Measurements from ENCODE around the gene SENP8. TPM values are rescaled to one million over a fixed set of nuclear protein-coding genes. Genes with fewer than 3 reads are reported as not detected.
"Not testable (repeated sequence)": the region's sequence is repeated elsewhere in the genome, so short reads cannot be mapped to it uniquely, and the experiment has no call there.

SENP8 gene
- total RNA-seq = 6.5 TPM
- long read RNA-seq, full-length matches to known transcripts = 10 of 12 reads
- long read RNA-seq, partial matches to known transcripts = 2 of 12 reads
- long read RNA-seq, other reads (novel, unspliced or antisense) = 0 of 12 reads

DNA sequence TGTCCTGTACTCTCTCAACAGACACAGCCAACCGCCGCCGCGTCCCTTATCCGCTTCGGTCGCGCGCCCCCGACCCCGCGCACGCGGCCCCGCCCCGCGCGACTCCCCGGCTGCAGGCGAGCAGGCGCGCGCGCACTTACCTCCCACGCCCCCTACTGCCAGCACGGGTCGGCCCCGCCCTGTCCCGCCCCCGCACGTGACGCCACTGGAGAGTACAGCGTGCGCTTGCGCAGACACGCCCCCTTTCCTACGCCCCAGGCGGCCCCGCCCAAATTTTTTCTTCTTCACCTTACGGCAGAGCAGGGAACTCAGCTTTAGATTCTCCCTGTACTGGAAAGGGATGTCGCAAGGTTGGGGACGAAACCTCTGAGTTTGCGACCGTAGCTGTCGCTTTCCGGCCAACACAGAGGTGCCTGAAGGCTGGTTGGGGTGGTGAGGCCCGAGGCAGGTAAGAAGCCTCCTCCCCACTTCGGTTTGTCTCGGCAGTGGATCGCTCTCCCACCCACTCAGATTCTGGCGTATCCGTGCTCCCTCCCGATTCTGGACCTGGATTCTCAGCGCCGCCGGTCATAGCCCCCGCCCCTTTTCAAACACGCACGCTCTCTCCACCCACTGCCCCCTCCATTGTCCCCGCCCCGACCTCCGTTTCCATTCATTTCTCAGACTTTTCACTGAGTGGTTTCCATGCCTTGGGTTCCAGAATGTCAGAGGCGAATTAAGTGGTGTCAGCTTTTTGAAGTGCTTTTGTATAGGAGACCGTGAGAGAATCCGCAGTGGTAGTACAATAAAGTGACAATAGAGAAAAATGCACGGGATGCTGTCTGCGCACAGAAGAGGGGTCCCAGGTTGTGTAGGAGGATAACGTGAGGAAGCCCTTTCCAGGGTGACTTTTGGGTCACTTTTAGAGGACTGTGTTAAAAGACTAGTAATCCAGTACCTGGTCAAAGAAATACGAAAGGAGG, at the start of gene SENP8, which contains the start of gene MYO9A:
SENP8 (plus strand) TSS at position 387 of the 962 bp plus-strand sequence. CDS start 21,221 bp downstream, outside the sequence.
MYO9A (minus strand) TSS at position 134 of the 962 bp plus-strand sequence. CDS start 71,587 bp downstream, outside the sequence.
- Histone ChIP-seq H3K27ac (replicated peaks) (peak within 1 kb of the TSS; percentile 99), H3K36me3 (no peaks in the 10 kb centered on the region), H3K4me3 (peak within 1 kb of the TSS; percentile 93), H3K27me3 (ENCODE audit: low read depth) (no peaks in the 10 kb centered on the region), H3K4me1 (peaks cover 55% of the 10 kb centered on the region), H3K9me3 (replicated peaks) (no peaks in the 10 kb centered on the region)
- intact Hi-C loops (cut with micrococcal nuclease) = no loop called here
- TF ChIP-seq, protein P1, sequence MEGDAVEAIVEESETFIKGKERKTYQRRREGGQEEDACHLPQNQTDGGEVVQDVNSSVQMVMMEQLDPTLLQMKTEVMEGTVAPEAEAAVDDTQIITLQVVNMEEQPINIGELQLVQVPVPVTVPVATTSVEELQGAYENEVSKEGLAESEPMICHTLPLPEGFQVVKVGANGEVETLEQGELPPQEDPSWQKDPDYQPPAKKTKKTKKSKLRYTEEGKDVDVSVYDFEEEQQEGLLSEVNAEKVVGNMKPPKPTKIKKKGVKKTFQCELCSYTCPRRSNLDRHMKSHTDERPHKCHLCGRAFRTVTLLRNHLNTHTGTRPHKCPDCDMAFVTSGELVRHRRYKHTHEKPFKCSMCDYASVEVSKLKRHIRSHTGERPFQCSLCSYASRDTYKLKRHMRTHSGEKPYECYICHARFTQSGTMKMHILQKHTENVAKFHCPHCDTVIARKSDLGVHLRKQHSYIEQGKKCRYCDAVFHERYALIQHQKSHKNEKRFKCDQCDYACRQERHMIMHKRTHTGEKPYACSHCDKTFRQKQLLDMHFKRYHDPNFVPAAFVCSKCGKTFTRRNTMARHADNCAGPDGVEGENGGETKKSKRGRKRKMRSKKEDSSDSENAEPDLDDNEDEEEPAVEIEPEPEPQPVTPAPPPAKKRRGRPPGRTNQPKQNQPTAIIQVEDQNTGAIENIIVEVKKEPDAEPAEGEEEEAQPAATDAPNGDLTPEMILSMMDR (IDR thresholded peaks at IDR 0.05; ENCODE audit: borderline replicate concordance) = no peak
- peak; percentile 98 for DNase-seq

DNA sequence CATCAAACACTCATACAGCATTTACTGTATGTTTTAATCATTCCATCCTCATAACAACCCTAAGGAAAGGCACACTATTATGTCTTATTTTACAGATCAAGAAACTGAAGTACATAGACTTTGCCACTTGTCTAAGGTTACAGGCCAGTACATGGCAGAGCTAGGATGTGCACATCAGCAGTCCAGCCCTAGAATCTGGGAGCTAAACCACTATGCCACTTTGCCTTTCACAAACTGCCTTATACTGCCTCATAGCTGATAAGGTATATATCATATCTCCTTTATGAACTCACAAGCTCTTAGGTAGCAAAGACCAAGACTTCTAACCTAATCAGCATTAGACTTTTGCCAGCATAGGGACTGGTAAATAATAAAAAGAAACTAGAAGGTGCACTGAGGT, 49.3 kb upstream of the SENP8 start:
- Histone ChIP-seq H3K27ac (replicated peaks) (no peak overlapping the region), H3K4me1 (peaks cover 9% of the 10 kb centered on the region), H3K4me3 (no peak overlapping the region), H3K36me3 (no peaks in the 10 kb centered on the region), H3K9me3 (replicated peaks) (no peaks in the 10 kb centered on the region), H3K27me3 (ENCODE audit: low read depth) (no peaks in the 10 kb centered on the region)
- intact Hi-C loops (cut with micrococcal nuclease) = no loop called here
- DNase-seq = no peak
- TF ChIP-seq, protein P1 (IDR thresholded peaks at IDR 0.05; ENCODE audit: borderline replicate concordance) = no peak

DNA sequence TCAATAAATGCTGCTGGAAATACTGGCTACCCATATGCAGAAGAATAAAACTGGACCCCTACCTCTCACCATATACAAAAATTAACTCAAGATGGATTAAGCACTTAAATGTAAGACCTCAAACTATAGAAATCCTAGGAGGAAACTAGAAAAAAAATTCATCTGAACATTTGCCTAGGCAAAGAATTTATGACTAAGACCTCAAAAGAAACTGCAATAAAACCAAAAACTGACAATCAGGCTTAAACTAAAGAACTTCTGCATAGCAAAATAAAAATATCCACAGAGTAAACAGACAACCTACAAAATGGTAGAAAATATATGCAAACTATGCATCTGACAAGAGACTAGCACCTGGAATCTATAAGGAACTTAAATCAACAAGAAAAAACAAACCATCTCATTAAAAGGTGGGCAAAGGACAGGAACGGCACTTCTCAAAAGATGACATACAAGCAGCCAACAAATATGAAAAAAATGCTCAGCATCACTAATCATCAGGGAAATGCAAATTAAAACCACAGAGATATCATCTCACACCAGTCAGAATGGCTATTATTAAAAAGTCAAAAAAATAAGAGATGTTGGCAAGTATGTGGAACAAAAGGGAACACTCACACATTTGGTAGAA, 47.3 kb upstream of the SENP8 start:
- H3K36me3 ChIP-seq = no peaks in the 10 kb centered on the region
- intact Hi-C loops (cut with micrococcal nuclease) = no loop called here
- TF ChIP-seq, protein P1 (IDR thresholded peaks at IDR 0.05; ENCODE audit: borderline replicate concordance) = no peak
- no peaks in the 10 kb centered on the region for H3K27me3 ChIP-seq (ENCODE audit: low read depth)
- no peak for DNase-seq
- no peak overlapping the region for H3K4me3 ChIP-seq
- no peak overlapping the region for H3K27ac ChIP-seq (replicated peaks)
- H3K4me1 ChIP-seq = peaks cover 21% of the 10 kb centered on the region
- no peaks in the 10 kb centered on the region for H3K9me3 ChIP-seq (replicated peaks)

DNA sequence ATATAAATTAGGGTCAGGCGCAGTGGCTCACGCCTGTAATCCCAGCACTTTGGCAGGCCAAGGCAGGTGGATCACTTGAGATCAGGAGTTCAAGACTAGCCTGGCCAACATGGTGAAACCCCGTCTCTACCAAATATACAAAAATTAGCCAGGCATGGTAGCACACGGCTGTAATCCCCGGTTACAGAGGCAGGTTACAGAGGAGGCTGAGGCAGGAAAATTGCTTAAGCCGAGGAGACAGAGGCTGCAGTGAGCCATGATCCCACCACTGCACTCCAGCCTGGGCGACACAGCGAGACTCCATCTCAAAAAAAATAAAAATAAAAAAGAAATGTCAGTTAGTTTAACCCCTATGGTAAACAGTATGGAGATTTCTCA, 46.8 kb upstream of the SENP8 start:
- H3K27me3 ChIP-seq (ENCODE audit: low read depth); H3K9me3 ChIP-seq (replicated peaks); H3K4me3 ChIP-seq; DNase-seq; H3K27ac ChIP-seq (replicated peaks); intact Hi-C loops (cut with micrococcal nuclease); H3K36me3 ChIP-seq: not testable (repeated sequence)
- H3K4me1 ChIP-seq = peaks cover 21% of the 10 kb centered on the region

DNA sequence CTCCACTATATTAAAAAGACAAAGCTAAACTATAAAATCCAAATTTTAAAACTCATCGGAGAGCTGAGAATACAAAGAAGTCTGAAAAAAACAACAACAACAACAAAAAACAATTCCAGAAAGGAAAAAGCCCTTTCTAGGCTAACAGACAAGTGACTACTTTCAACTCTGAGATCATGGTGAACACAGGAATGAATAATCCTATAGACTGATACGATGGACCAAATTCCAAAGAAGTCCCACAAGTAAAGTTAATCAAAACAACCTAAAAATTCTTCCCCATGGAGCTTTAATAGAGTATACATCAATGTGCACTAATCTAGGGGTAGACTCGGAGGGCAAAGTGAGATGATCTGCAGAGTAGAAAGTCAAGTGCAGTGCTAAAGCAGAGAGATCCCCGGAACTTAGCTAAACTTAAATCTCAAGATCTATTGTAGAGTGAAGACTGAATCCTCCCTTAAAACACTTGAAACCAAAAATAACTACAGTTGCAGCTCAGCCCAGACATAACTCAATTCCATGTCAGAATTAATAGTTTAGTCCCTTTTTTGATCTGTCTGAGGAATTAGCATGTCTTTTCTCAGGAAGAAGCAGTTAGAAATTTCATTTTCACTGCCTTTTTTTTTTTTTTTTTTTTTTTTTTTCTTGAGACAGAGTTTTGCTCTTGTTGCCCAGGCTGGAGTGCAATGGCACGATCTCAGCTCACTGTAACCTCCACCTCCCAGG, 43.7 kb upstream of the SENP8 start:
- Histone ChIP-seq H3K36me3 (no peaks in the 10 kb centered on the region), H3K27ac (replicated peaks) (no peak overlapping the region), H3K4me3 (no peak overlapping the region), H3K27me3 (ENCODE audit: low read depth) (no peaks in the 10 kb centered on the region), H3K9me3 (replicated peaks) (no peaks in the 10 kb centered on the region), H3K4me1 (peaks cover 12% of the 10 kb centered on the region)
- DNase-seq = no peak
- intact Hi-C loops (cut with micrococcal nuclease) = no loop called here
- TF ChIP-seq, protein P1 (IDR thresholded peaks at IDR 0.05; ENCODE audit: borderline replicate concordance) = no peak

All from left ventricle myocardium inferior (tissue), 1 donor.